C4-2B (cell line): ENCODE results near the gene RFX2.

ENCODE experiments used
- ZFX ChIP-seq: fragments of 450-650 bp; IDR thresholded peaks from 2 replicates; pipeline ENCODE4 v1.6.1; 2017
- TF ChIP-seq, protein P1 (sequence below): fragments of 450-650 bp; conservative IDR thresholded peaks from 2 replicates; pipeline ENCODE4 v1.5.1; 2017; ENCODE audit warnings: mild to moderate bottlenecking

DNA sequence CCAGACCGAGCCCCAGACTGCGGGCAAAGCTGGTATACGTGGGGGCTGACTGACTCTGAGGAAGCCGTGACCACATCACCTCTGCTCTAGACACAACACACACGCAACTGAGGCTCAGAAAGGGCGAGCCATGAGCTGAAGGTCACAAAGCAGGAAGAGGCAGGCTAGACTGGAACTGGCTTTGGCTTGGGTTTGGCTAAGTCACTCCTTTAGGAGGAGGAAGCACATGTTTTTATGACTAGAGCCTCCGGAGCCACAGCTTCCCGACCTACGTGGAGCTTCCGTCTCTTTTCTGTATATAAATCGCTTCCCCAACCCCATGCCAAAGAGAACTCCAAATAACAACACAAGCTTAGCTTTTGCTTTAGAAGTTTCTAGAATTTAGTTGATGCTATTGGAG, 48.0 kb downstream of the RFX2 start:
- TF ChIP-seq, protein P1, sequence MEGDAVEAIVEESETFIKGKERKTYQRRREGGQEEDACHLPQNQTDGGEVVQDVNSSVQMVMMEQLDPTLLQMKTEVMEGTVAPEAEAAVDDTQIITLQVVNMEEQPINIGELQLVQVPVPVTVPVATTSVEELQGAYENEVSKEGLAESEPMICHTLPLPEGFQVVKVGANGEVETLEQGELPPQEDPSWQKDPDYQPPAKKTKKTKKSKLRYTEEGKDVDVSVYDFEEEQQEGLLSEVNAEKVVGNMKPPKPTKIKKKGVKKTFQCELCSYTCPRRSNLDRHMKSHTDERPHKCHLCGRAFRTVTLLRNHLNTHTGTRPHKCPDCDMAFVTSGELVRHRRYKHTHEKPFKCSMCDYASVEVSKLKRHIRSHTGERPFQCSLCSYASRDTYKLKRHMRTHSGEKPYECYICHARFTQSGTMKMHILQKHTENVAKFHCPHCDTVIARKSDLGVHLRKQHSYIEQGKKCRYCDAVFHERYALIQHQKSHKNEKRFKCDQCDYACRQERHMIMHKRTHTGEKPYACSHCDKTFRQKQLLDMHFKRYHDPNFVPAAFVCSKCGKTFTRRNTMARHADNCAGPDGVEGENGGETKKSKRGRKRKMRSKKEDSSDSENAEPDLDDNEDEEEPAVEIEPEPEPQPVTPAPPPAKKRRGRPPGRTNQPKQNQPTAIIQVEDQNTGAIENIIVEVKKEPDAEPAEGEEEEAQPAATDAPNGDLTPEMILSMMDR, result no peak
- no peak for TF ChIP-seq ZFX
